GM12874 (cell line): Measurements from ENCODE around the gene CDH13.

Experiments
- TF ChIP-seq, protein P1 (sequence below): IDR thresholded peaks from 2 replicates; pipeline ENCODE4 v1.5.1; 2011; ENCODE audit warnings: low read depth, mild to moderate bottlenecking, control low read depth, low read length, moderate library complexity; ENCODE audit not compliant: insufficient read depth

CDH13 gene

DNA sequence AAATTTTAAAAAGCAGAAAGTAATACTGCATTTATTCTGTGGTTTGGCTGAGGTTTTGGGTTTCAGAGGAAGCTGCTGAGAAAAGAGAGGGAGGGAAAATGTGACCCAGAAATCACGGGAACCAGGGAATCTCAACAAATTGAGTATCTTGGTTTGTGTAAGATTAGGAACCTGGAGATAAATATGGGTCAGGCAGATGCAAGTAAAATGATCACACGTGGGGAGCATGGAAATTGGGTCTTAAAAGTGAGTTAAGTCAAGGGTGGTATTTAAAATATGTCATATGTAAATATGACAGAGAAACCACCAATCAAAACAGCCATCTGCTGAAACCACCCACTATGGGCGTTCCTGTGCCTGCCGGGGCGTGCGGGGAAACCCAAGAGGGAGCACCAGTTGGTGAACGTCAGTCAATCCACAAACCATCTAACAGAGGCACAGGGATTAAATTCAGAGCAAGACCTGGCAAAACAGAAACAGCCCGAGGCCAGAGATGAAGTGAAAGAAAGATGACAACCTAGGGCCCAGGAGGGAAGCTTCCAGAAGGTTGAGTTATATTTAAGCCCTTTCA lies 33.4 kb downstream of the CDH13 start:
- TF ChIP-seq, protein P1, sequence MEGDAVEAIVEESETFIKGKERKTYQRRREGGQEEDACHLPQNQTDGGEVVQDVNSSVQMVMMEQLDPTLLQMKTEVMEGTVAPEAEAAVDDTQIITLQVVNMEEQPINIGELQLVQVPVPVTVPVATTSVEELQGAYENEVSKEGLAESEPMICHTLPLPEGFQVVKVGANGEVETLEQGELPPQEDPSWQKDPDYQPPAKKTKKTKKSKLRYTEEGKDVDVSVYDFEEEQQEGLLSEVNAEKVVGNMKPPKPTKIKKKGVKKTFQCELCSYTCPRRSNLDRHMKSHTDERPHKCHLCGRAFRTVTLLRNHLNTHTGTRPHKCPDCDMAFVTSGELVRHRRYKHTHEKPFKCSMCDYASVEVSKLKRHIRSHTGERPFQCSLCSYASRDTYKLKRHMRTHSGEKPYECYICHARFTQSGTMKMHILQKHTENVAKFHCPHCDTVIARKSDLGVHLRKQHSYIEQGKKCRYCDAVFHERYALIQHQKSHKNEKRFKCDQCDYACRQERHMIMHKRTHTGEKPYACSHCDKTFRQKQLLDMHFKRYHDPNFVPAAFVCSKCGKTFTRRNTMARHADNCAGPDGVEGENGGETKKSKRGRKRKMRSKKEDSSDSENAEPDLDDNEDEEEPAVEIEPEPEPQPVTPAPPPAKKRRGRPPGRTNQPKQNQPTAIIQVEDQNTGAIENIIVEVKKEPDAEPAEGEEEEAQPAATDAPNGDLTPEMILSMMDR: no peak

DNA sequence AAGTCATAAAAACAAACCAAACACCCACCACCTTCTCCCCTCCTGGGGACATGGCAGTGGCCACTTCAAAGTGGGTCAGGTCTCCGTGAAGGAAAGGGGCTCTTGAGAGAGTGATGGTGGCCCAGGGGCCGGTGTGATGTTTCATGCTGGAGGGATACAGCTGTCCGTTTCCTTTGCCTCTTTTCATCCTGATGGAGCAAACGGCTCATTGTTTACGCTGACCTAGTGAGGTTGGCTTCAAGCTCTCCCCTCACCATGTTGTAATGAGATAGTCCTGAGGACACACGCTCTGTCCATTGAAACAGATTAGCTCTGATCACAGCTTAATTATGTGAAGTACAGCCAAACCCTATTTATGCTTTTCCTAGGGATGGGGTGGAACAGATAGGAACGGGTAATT lies 34.2 kb downstream of the CDH13 start:
- TF ChIP-seq, protein P1: no peak

GRCh38 chr16:82664181-82664580 lies 37.4 kb downstream of the CDH13 start:
- TF ChIP-seq, protein P1: no peak

GRCh38 chr16:82665025-82665424 lies 38.3 kb downstream of the CDH13 start:
- TF ChIP-seq, protein P1: no peak

DNA sequence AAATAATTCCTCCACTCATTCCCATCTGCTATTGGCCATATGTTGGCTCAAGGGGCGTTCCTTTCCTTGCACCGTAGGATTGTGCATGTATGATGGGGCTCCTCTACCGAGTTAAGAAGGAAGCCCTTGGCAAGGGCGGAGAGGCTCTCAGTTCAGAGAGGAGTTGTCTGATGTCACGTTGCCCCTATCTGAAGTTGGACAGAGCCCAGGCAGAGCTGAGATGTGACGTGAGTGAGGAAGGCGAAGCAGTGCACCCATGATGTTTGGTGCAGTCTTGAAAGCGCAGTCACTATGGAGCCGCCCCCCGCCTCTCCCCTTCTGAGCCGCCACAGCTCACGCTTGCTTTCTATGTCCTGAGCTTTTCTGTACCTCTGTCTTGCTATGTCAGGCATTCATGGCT lies 40.7 kb downstream of the CDH13 start:
- TF ChIP-seq, protein P1: no peak

GRCh38 chr16:82668094-82668493 lies 41.3 kb downstream of the CDH13 start:
- TF ChIP-seq, protein P1: no peak

DNA sequence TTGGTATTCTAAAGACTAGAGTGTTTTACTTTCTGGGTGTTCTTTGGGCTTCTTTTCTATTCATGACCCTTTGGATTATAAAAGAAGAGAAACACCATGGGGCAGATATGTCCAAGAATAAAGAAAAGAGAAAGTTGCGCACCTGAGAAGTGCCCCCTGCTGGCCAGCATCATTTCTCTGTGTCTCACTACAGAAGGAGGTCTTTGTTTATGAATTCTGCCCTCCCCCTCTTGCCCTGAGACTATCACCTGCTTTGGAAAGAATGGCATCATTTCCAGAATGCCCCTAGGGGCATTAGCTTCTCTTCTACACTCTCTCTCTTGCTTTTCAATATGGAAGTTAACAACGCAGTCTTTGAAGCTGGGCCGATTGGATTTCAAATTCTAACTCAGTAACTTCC lies 45.0 kb downstream of the CDH13 start:
- TF ChIP-seq, protein P1: peak; percentile 45; the same call in 1 of the 2 replicates
